ENCODE measurements around the gene MAS1. TPM values are rescaled to one million over a fixed set of nuclear protein-coding genes. Genes with fewer than 3 reads are reported as not detected.

The MAS1 gene
- total RNA-seq, 1 donor from 2014 or later, result not detected

DNA sequence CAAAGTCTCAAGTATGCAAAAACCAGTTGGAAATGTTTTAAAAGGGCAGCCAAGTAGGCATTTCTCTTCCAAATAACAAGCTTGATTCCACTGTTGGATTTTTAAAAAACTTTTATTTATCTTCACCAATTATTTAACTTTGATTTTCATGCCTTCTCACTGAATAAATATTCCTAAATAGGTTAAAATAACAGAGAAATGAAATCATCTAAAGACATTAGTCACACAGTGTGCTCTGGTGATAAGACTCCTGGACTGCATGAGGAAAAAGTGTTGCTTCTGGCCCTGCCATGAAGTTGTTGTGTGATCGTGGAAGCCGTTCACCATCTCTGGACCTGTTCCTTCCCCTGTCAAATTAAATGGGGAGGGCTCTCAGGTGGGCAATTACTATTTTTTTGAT lies 44.3 kb downstream of the MAS1 start:
- DNase-seq (ENCODE audit: low read depth), result no peak
- no peaks in the 10 kb centered on the region for H3K36me3 ChIP-seq (ENCODE audit: control insufficient read depth, insufficient read depth, low read length)
- H3K27me3 ChIP-seq (ENCODE audit: control insufficient read depth, insufficient read depth, low read length), result no peaks in the 10 kb centered on the region
- TF ChIP-seq, protein P1, sequence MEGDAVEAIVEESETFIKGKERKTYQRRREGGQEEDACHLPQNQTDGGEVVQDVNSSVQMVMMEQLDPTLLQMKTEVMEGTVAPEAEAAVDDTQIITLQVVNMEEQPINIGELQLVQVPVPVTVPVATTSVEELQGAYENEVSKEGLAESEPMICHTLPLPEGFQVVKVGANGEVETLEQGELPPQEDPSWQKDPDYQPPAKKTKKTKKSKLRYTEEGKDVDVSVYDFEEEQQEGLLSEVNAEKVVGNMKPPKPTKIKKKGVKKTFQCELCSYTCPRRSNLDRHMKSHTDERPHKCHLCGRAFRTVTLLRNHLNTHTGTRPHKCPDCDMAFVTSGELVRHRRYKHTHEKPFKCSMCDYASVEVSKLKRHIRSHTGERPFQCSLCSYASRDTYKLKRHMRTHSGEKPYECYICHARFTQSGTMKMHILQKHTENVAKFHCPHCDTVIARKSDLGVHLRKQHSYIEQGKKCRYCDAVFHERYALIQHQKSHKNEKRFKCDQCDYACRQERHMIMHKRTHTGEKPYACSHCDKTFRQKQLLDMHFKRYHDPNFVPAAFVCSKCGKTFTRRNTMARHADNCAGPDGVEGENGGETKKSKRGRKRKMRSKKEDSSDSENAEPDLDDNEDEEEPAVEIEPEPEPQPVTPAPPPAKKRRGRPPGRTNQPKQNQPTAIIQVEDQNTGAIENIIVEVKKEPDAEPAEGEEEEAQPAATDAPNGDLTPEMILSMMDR (IDR thresholded peaks at IDR 0.05; ENCODE audit: insufficient read depth, low read length, poor library complexity, severe bottlenecking), result no peak
- H3K4me3 ChIP-seq (ENCODE audit: low read depth, low read length), result no peak overlapping the region

DNA sequence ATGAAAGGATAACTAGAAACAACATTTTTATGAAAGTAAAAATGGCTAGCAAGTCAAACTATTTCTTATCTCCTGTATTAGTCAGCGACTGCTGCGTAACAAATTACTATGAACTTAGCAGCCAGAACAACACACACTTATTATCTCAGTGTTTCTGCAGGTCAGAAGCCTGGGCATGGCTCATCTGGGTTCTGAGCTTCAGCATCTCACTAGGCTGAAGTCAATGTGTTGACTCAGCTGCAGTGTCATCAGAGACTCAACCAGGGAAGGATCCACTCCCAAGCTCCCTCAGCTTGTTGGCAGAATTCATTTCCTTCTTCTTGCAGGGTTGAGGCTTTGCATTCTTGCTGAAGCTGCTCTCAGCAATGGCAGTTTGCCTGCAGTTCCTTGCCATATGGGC lies 44.8 kb downstream of the MAS1 start:
- Histone ChIP-seq H3K27me3 (ENCODE audit: control insufficient read depth, insufficient read depth, low read length) (no peaks in the 10 kb centered on the region), H3K4me3 (ENCODE audit: low read depth, low read length) (no peak overlapping the region), H3K36me3 (ENCODE audit: control insufficient read depth, insufficient read depth, low read length) (no peaks in the 10 kb centered on the region)
- DNase-seq (ENCODE audit: low read depth), result no peak
- TF ChIP-seq, protein P1 (IDR thresholded peaks at IDR 0.05; ENCODE audit: insufficient read depth, low read length, poor library complexity, severe bottlenecking), result no peak

GRCh38 chr6:159939591-159940016 lies 48.8 kb downstream of the MAS1 start:
- H3K4me3 ChIP-seq (ENCODE audit: low read depth, low read length), result no peak overlapping the region
- no peaks in the 10 kb centered on the region for H3K27me3 ChIP-seq (ENCODE audit: control insufficient read depth, insufficient read depth, low read length)
- TF ChIP-seq, protein P1 (IDR thresholded peaks at IDR 0.05; ENCODE audit: insufficient read depth, low read length, poor library complexity, severe bottlenecking), result no peak
- no peaks in the 10 kb centered on the region for H3K36me3 ChIP-seq (ENCODE audit: control insufficient read depth, insufficient read depth, low read length)
- no peak for DNase-seq (ENCODE audit: low read depth)

Other genes starting within 250 kb of the MAS1 start
- gene SOD2, start 197.7 kb upstream of the MAS1 start, total RNA-seq, result 482 and 495 TPM in 2 replicates
- 86.9 and 88.3 TPM in 2 replicates for gene WTAP, start 163.5 kb upstream of the MAS1 start, total RNA-seq
- 26.6 and 34.1 TPM in 2 replicates for gene ACAT2, start 128.9 kb upstream of the MAS1 start, total RNA-seq
- gene TCP1, start 101.4 kb upstream of the MAS1 start, total RNA-seq, result 209 and 213 TPM in 2 replicates
- gene MRPL18, start 100.5 kb upstream of the MAS1 start, total RNA-seq, result 82.7 and 98.9 TPM in 2 replicates
- gene PNLDC1, start 90.7 kb upstream of the MAS1 start, total RNA-seq, result not detected in 2 replicates
- gene IGF2R, start 78.1 kb downstream of the MAS1 start, total RNA-seq, result 251 and 274 TPM in 2 replicates
- 0.14 and 1.3 TPM in 2 replicates for gene SLC22A1, start 230.8 kb downstream of the MAS1 start, total RNA-seq

Data from kidney epithelial cell (primary cell).